ENCODE data around the gene SLF2.
A peak's percentile ranks its signal among the peaks of the same experiment; 100 is the strongest.

The SLF2 gene

GRCh38 chr10:100988166-100988565 is 75.4 kb downstream of the SLF2 start:
- DNase-seq, result no peak
- Mint-ChIP-seq H3K9me3 (no peaks in the 10 kb centered on the region), H3K4me3 (peak overlapping the region; percentile 91 to 93), H3K4me1 (ENCODE audit: low read depth in 2 of 2) (peaks cover 27 to 31% of the 10 kb centered on the region in 2 donors), H3K27me3 (no peaks in the 10 kb centered on the region), H3K27ac (peak overlapping the region; percentile 88 to 94), H3K36me3 (ENCODE audit: insufficient read depth) (peaks cover 23% of the 10 kb centered on the region)
- no peak for ATAC-seq (replicated peaks)

GRCh38 chr10:100989088-100989487 is 76.3 kb downstream of the SLF2 start:
- H3K4me1 Mint-ChIP-seq (ENCODE audit: low read depth in 2 of 2), result peaks cover 25 to 29% of the 10 kb centered on the region in 2 donors
- no peaks in the 10 kb centered on the region for H3K9me3 Mint-ChIP-seq
- H3K4me3 Mint-ChIP-seq, result no peak overlapping the region
- H3K27ac Mint-ChIP-seq, result no peak overlapping the region
- peaks cover 23% of the 10 kb centered on the region for H3K36me3 Mint-ChIP-seq (ENCODE audit: insufficient read depth)
- ATAC-seq (replicated peaks) (no peak), DNase-seq (no peak)
- no peaks in the 10 kb centered on the region for H3K27me3 Mint-ChIP-seq

- Mint-ChIP-seq H3K27ac (peak overlapping the region in 1 of 2 donors; percentile 36), H3K9me3 (no peaks in the 10 kb centered on the region), H3K4me1 (ENCODE audit: low read depth in 2 of 2) (peaks cover 17 to 21% of the 10 kb centered on the region in 2 donors), H3K27me3 (no peaks in the 10 kb centered on the region), H3K4me3 (no peak overlapping the region), H3K36me3 (ENCODE audit: insufficient read depth) (peaks cover 23% of the 10 kb centered on the region)
- DNase-seq, result no peak
- no peak for ATAC-seq (replicated peaks)
These were observed 81.4 kb downstream of the SLF2 start for GRCh38 chr10:100993986-100994708.

- DNase-seq (no peak), ATAC-seq (replicated peaks) (no peak)
- Mint-ChIP-seq H3K36me3 (ENCODE audit: insufficient read depth) (peaks cover 23% of the 10 kb centered on the region), H3K4me1 (ENCODE audit: low read depth in 2 of 2) (peaks cover 17 to 21% of the 10 kb centered on the region in 2 donors), H3K27me3 (no peaks in the 10 kb centered on the region), H3K4me3 (no peak overlapping the region), H3K9me3 (no peaks in the 10 kb centered on the region), H3K27ac (peak overlapping the region in 1 of 2 donors; percentile 36)
These were observed 82.4 kb downstream of the SLF2 start for GRCh38 chr10:100995181-100995580.

- ATAC-seq (replicated peaks), result peak; percentile 18
These were observed 84.1 kb downstream of the SLF2 start for GRCh38 chr10:100996678-100997359.

GRCh38 chr10:100997360-100998182 is 84.8 kb downstream of the SLF2 start:
- Mint-ChIP-seq H3K36me3 (ENCODE audit: insufficient read depth) (peaks cover 12% of the 10 kb centered on the region), H3K4me3 (peak overlapping the region; percentile 76 to 83), H3K27me3 (no peaks in the 10 kb centered on the region), H3K4me1 (ENCODE audit: low read depth in 2 of 2) (peaks cover 20 to 23% of the 10 kb centered on the region in 2 donors), H3K9me3 (no peaks in the 10 kb centered on the region), H3K27ac (peak overlapping the region; percentile 36 to 54)
- peak; percentile 47 for ATAC-seq (replicated peaks)
- DNase-seq, result peak; percentile 64 to 72 (median 66)

More at GRCh38 chr10:100996678-100997359, 84.1 kb downstream of the SLF2 start:
- peak; percentile 13 to 33 (median 29) for DNase-seq
- Mint-ChIP-seq H3K36me3 (ENCODE audit: insufficient read depth) (peaks cover 17% of the 10 kb centered on the region), H3K9me3 (no peaks in the 10 kb centered on the region), H3K27ac (peak overlapping the region; percentile 76 to 84), H3K4me3 (peak overlapping the region; percentile 76 to 83), H3K4me1 (ENCODE audit: low read depth in 2 of 2) (peaks cover 20 to 23% of the 10 kb centered on the region in 2 donors), H3K27me3 (no peaks in the 10 kb centered on the region)

- H3K4me3 Mint-ChIP-seq, result peak overlapping the region; percentile 76 to 83
These were observed 85.6 kb downstream of the SLF2 start for GRCh38 chr10:100998183-100998990.

GRCh38 chr10:100998991-100999741 is 86.4 kb downstream of the SLF2 start:
- peak; percentile 73 for ATAC-seq (replicated peaks)
- peaks cover 8% of the 10 kb centered on the region for H3K36me3 Mint-ChIP-seq (ENCODE audit: insufficient read depth)

More at GRCh38 chr10:100998183-100998990, 85.6 kb downstream of the SLF2 start:
- H3K27ac Mint-ChIP-seq, result peak overlapping the region; percentile 36 to 55
- no peaks in the 10 kb centered on the region for H3K27me3 Mint-ChIP-seq
- ATAC-seq (replicated peaks), result peak; percentile 33
- H3K36me3 Mint-ChIP-seq (ENCODE audit: insufficient read depth), result peaks cover 8% of the 10 kb centered on the region
- peak; percentile 26 to 46 (median 44) for DNase-seq
- H3K4me1 Mint-ChIP-seq (ENCODE audit: low read depth in 2 of 2), result peaks cover 20 to 23% of the 10 kb centered on the region in 2 donors
- no peaks in the 10 kb centered on the region for H3K9me3 Mint-ChIP-seq

GRCh38 chr10:100999742-101000126 is 87.0 kb downstream of the SLF2 start, which contains the start of gene LZTS2:
Gene LZTS2 (plus strand): TSS chr10:100999808. CDS start chr10:101002539, 2,731 bp downstream.
- no peak for ATAC-seq (replicated peaks)
- Mint-ChIP-seq H3K4me3 (peak within 1 kb of the TSS; percentile 76 to 83), H3K4me1 (ENCODE audit: low read depth in 2 of 2) (peaks cover 20 to 23% of the 10 kb centered on the region in 2 donors), H3K36me3 (ENCODE audit: insufficient read depth) (peaks cover 8% of the 10 kb centered on the region), H3K27ac (peak within 1 kb of the TSS; percentile 36 to 84), H3K9me3 (no peaks in the 10 kb centered on the region), H3K27me3 (no peaks in the 10 kb centered on the region)
- no peak for DNase-seq

More at GRCh38 chr10:100998991-100999741, 86.4 kb downstream of the SLF2 start:
- Mint-ChIP-seq H3K9me3 (no peaks in the 10 kb centered on the region), H3K4me1 (ENCODE audit: low read depth in 2 of 2) (peaks cover 20 to 23% of the 10 kb centered on the region in 2 donors), H3K27me3 (no peaks in the 10 kb centered on the region), H3K27ac (peak overlapping the region; percentile 36 to 55), H3K4me3 (peak overlapping the region; percentile 76 to 83)
- DNase-seq, result peak; percentile 72 to 81 (median 78)

GRCh38 chr10:101000127-101000914 is 87.6 kb downstream of the SLF2 start:
- no peak for DNase-seq
- Mint-ChIP-seq H3K9me3 (no peaks in the 10 kb centered on the region), H3K27ac (peak overlapping the region in 1 of 2 donors; percentile 84), H3K4me1 (ENCODE audit: low read depth in 2 of 2) (peaks cover 20 to 23% of the 10 kb centered on the region in 2 donors), H3K4me3 (peak overlapping the region; percentile 45 to 78), H3K36me3 (ENCODE audit: insufficient read depth) (peaks cover 11% of the 10 kb centered on the region), H3K27me3 (no peaks in the 10 kb centered on the region)
- ATAC-seq (replicated peaks), result no peak

GRCh38 chr10:101000915-101001658 is 88.3 kb downstream of the SLF2 start:
- ATAC-seq (replicated peaks) (no peak), DNase-seq (no peak)
- H3K27ac Mint-ChIP-seq, result peak overlapping the region in 1 of 2 donors; percentile 84
- no peaks in the 10 kb centered on the region for H3K9me3 Mint-ChIP-seq
- H3K36me3 Mint-ChIP-seq (ENCODE audit: insufficient read depth), result peaks cover 10% of the 10 kb centered on the region
- H3K4me3 Mint-ChIP-seq, result peak overlapping the region; percentile 45 to 78
- H3K27me3 Mint-ChIP-seq, result no peaks in the 10 kb centered on the region
- H3K4me1 Mint-ChIP-seq (ENCODE audit: low read depth in 2 of 2), result peaks cover 20 to 21% of the 10 kb centered on the region in 2 donors
